H1 (cell line): Measurements from ENCODE around the gene SCNN1G. TPM values are rescaled to one million over a fixed set of nuclear protein-coding genes. Genes with fewer than 3 reads are reported as not detected.
A peak's percentile ranks its signal among the peaks of the same experiment; 100 is the strongest.

Experiments used
- CTCF ChIA-PET: fragments of 300-600 bp; sonication (Branson Sonifier 250); formaldehyde crosslinking; loops from one replicate; lab custom pipeline; 2021; ENCODE audit not compliant: partially characterized antibody; lab: Charles Lee
- POLR2A ChIA-PET: fragments of 300-600 bp; sonication (Branson Sonifier 250); formaldehyde crosslinking; loops from one replicate; lab custom pipeline; 2021; ENCODE audit warnings: inconsistent platforms; ENCODE audit not compliant: partially characterized antibody; lab: Charles Lee
- DNase-seq, 2 experiments: peaks; one replicate each; pipeline versions ENCODE4 v3.0.0 to v3.0.0-alpha.2; 2010 to 2022; ENCODE audit warnings: low spot score in 2 of 2, low read depth in 1 of 2, mixed read lengths in 1 of 2
- FAIRE-seq: peaks from 2 replicates; lab custom pipeline; 2011; peaks lifted over from hg19 to GRCh38; lab: Jason Lieb, UNC
- H2AFZ ChIP-seq: 2 replicates; pipeline ENCODE4 v1.8.1; 2012; ENCODE audit warnings: low read length, inconsistent platforms
- H2AK5ac ChIP-seq: 2 replicates; pipeline ENCODE4 v1.6.1; 2013; ENCODE audit warnings: low read depth, low read length
- H2BK120ac ChIP-seq: replicated peaks from 2 replicates; pipeline ENCODE3; 2013; ENCODE audit warnings: low read depth, low read length, inconsistent platforms
- H2BK12ac ChIP-seq: 2 replicates; pipeline ENCODE4 v1.6.1; 2013; ENCODE audit warnings: low read depth, low read length
- H2BK15ac ChIP-seq: 2 replicates; pipeline ENCODE4 v1.6.1; 2013; ENCODE audit warnings: low read length
- H2BK20ac ChIP-seq: 2 replicates; pipeline ENCODE4 v1.6.1; 2013; ENCODE audit warnings: low read length
- H2BK5ac ChIP-seq: 2 replicates; pipeline ENCODE4 v1.6.1; 2013; ENCODE audit warnings: low read depth, low read length
- H3K14ac ChIP-seq: 2 replicates; pipeline ENCODE4 v1.6.1; 2013; ENCODE audit warnings: inconsistent platforms; ENCODE audit not compliant: insufficient read length
- H3K18ac ChIP-seq: 2 replicates; pipeline ENCODE4 v1.6.1; 2013; ENCODE audit warnings: low read length; ENCODE audit errors: extremely low read depth
- H3K23ac ChIP-seq: 2 replicates; pipeline ENCODE4 v1.6.1; 2013; ENCODE audit warnings: inconsistent platforms; ENCODE audit not compliant: insufficient read length
- H3K23me2 ChIP-seq: 2 replicates; pipeline ENCODE4 v1.6.1; 2013; ENCODE audit warnings: low read depth, low read length
- H3K27ac ChIP-seq: 2 replicates; pipeline ENCODE4 v1.6.1; 2011; ENCODE audit warnings: low read depth, low read length, inconsistent platforms
- H3K27me3 ChIP-seq, 4 experiments: replicated peaks in 1 of 4; 1 replicate in 1 of 4; 2 replicates in 3 of 4; pipeline versions ENCODE4 v1.6.1 to v1.8.1; 2011 to 2013; ENCODE audit warnings: low read length in 3 of 4, mild to moderate bottlenecking in 3 of 4, inconsistent platforms in 2 of 4, mixed read lengths in 2 of 4, moderate library complexity in 1 of 4; ENCODE audit not compliant: control insufficient read depth in 3 of 4, insufficient read depth in 3 of 4; ENCODE audit errors: extremely low read depth in 1 of 4
- H3K36me3 ChIP-seq, 4 experiments: 2 replicates each; pipeline versions ENCODE4 v1.6.1 to v1.8.1; 2011 to 2013; ENCODE audit warnings: mild to moderate bottlenecking in 4 of 4, low read length in 3 of 4, moderate library complexity in 2 of 4, control low read depth in 1 of 4, inconsistent platforms in 1 of 4; ENCODE audit not compliant: insufficient read depth in 4 of 4, control insufficient read depth in 2 of 4
- H3K4ac ChIP-seq: replicated peaks from 2 replicates; pipeline ENCODE3; 2013; ENCODE audit warnings: low read length, low read depth, mixed read lengths, inconsistent platforms; ENCODE audit not compliant: insufficient read length
- H3K4me1 ChIP-seq, 4 experiments: replicated peaks in 1 of 4; 1 replicate in 1 of 4; 2 replicates in 3 of 4; pipeline versions ENCODE4 v1.6.1 to v1.8.1; 2011 to 2013; ENCODE audit warnings: low read length in 3 of 4, inconsistent platforms in 2 of 4, mixed read lengths in 1 of 4; ENCODE audit not compliant: insufficient read depth in 4 of 4, control insufficient read depth in 3 of 4
- H3K4me2 ChIP-seq, 2 experiments: 2 replicates each; pipeline versions ENCODE4 v1.6.1 to v1.8.1; 2011 to 2013; ENCODE audit warnings: low read depth in 2 of 2, low read length in 2 of 2, control low read depth in 1 of 2, inconsistent platforms in 1 of 2, mild to moderate bottlenecking in 1 of 2; ENCODE audit not compliant: insufficient read depth in 1 of 2
- H3K4me3 ChIP-seq, 4 experiments: fragments of 200-600, 300-600 bp in 1 of 4; sonication (generic), shearing (Covaris generic), sonication (Bioruptor Twin) in 1 of 4; 2 replicates each; pipeline versions ENCODE4 v1.5.1 to v1.8.1; 2011 to 2016; ENCODE audit warnings: low read length in 4 of 4, low read depth in 3 of 4, control low read depth in 2 of 4, inconsistent platforms in 2 of 4, mild to moderate bottlenecking in 2 of 4, mixed read lengths in 1 of 4, moderate library complexity in 1 of 4; ENCODE audit not compliant: insufficient read depth in 2 of 4; ENCODE audit errors: extremely low read depth in 1 of 4
- H3K56ac ChIP-seq: replicated peaks from 2 replicates; pipeline ENCODE3; 2013; ENCODE audit warnings: low read depth, mild to moderate bottlenecking, mixed read lengths, low read length, inconsistent platforms; ENCODE audit not compliant: insufficient read length
- H3K79me1 ChIP-seq: 2 replicates; pipeline ENCODE4 v1.6.1; 2013; ENCODE audit warnings: low read depth, low read length, control low read depth
- H3K79me2 ChIP-seq, 2 experiments: 2 replicates each; pipeline versions ENCODE4 v1.6.1 to v1.8.1; 2012 to 2013; ENCODE audit warnings: low read length in 2 of 2, mild to moderate bottlenecking in 2 of 2, inconsistent platforms in 1 of 2; ENCODE audit not compliant: insufficient read depth in 2 of 2, control insufficient read depth in 1 of 2
- H3K9ac ChIP-seq, 4 experiments: replicated peaks in 1 of 4; 1 replicate in 1 of 4; 2 replicates in 3 of 4; pipeline versions ENCODE4 v1.6.1 to v1.8.1; 2011 to 2013; ENCODE audit warnings: low read depth in 3 of 4, low read length in 3 of 4, control low read depth in 2 of 4, mild to moderate bottlenecking in 2 of 4, moderate library complexity in 2 of 4, inconsistent platforms in 1 of 4; ENCODE audit errors: extremely low read depth in 1 of 4
- H3K9me3 ChIP-seq, 2 experiments: 2 replicates each; pipeline versions ENCODE4 v1.6.1 to v1.8.1; 2012 to 2013; ENCODE audit warnings: mild to moderate bottlenecking in 2 of 2, moderate library complexity in 2 of 2, control low read depth in 1 of 2, inconsistent platforms in 1 of 2, low read depth in 1 of 2, low read length in 1 of 2, mixed read lengths in 1 of 2; ENCODE audit not compliant: insufficient read depth in 2 of 2
- H4K20me1 ChIP-seq, 2 experiments: replicated peaks in 1 of 2; 2 replicates each; pipeline versions ENCODE3 to v1.8.1; 2011 to 2013; ENCODE audit warnings: inconsistent platforms in 2 of 2, low read length in 2 of 2, mild to moderate bottlenecking in 1 of 2; ENCODE audit not compliant: insufficient read depth in 2 of 2, control insufficient read depth in 1 of 2
- H4K5ac ChIP-seq: 2 replicates; pipeline ENCODE4 v1.6.1; 2013; ENCODE audit warnings: low read length, low read depth, mixed read lengths, inconsistent platforms; ENCODE audit not compliant: insufficient read length
- H4K8ac ChIP-seq: 2 replicates; pipeline ENCODE4 v1.8.0; 2013; ENCODE audit warnings: mild to moderate bottlenecking, moderate library complexity, low read length, inconsistent platforms; ENCODE audit not compliant: insufficient read depth; ENCODE audit errors: extremely low read depth
- H4K91ac ChIP-seq: replicated peaks from 2 replicates; pipeline ENCODE3; 2013; ENCODE audit warnings: low read length, mixed read lengths, inconsistent platforms; ENCODE audit not compliant: insufficient read length
- ASH2L ChIP-seq: fragments of 200-600, 300-600 bp; sonication (generic); IDR thresholded peaks from one replicate; pipeline ENCODE4 v1.7.1; 2017; ENCODE audit warnings: low read length
- ATF2 ChIP-seq: IDR thresholded peaks from 2 replicates; pipeline ENCODE4 v1.6.1; 2012; ENCODE audit warnings: low read length, inconsistent platforms
- BCL11A ChIP-seq, 2 experiments: IDR thresholded peaks; one replicate each; pipeline ENCODE4 v1.6.1; 2011; ENCODE audit warnings: low read depth in 2 of 2, low read length in 2 of 2, mild to moderate bottlenecking in 2 of 2
- CBX5 ChIP-seq: fragments of 300-800, 300-1000 bp; sonication (generic); IDR thresholded peaks from 2 replicates; pipeline ENCODE4 v1.7.1; 2016; ENCODE audit warnings: antibody characterized with exemption, low read length, low read depth
- CTBP2 ChIP-seq: IDR thresholded peaks from 2 replicates; pipeline ENCODE4 v1.7.0; 2011; ENCODE audit warnings: borderline replicate concordance, mild to moderate bottlenecking, moderate library complexity, mixed read lengths, low read length; ENCODE audit not compliant: insufficient read depth, insufficient read length
- EGR1 ChIP-seq: IDR thresholded peaks from 2 replicates; pipeline ENCODE4 v1.6.1; 2011; ENCODE audit warnings: low read depth, low read length, borderline replicate concordance
- EP300 ChIP-seq, 2 experiments: IDR thresholded peaks; 1 replicate in 1 of 2; 2 replicates in 1 of 2; pipeline ENCODE4 v1.6.1; 2011 to 2012; ENCODE audit warnings: low read depth in 2 of 2, low read length in 2 of 2, mild to moderate bottlenecking in 2 of 2, borderline replicate concordance in 1 of 2, inconsistent platforms in 1 of 2, moderate library complexity in 1 of 2
- FOSL1 ChIP-seq: IDR thresholded peaks from 2 replicates; pipeline ENCODE4 v1.6.1; 2011; ENCODE audit warnings: mild to moderate bottlenecking, low read depth, low read length, moderate library complexity; ENCODE audit not compliant: insufficient read depth
- GABPA ChIP-seq: IDR thresholded peaks from 2 replicates; pipeline ENCODE4 v1.6.1; 2011; ENCODE audit warnings: mild to moderate bottlenecking, low read length, moderate library complexity, borderline replicate concordance; ENCODE audit not compliant: insufficient read depth
- RNF2 ChIP-seq: fragments of 200-900, 300-1000 bp; sonication (generic); IDR thresholded peaks from 2 replicates; pipeline ENCODE4 v1.7.1; 2016; ENCODE audit warnings: borderline replicate concordance, low read depth, mild to moderate bottlenecking, antibody characterized with exemption, low read length; ENCODE audit not compliant: poor library complexity, severe bottlenecking; ENCODE audit errors: missing control alignments
- SP2 ChIP-seq: IDR thresholded peaks from 2 replicates; pipeline ENCODE4 v1.6.1; 2012; ENCODE audit warnings: mild to moderate bottlenecking, low read length, inconsistent platforms
- TBP ChIP-seq: IDR thresholded peaks from 2 replicates; pipeline ENCODE4 v1.6.1; 2011; ENCODE audit warnings: low read depth, low read length, improper control_type of control experiment
- WGBS, 2 experiments: shearing (Covaris generic) in 1 of 2; methylation state at CpG; one replicate each; pipeline versions ENCODE4 v1.1.6 to v1.1.7; 2013 to 2015; ENCODE audit warnings: low lambda C conversion rate in 2 of 2, mixed read lengths in 2 of 2, inconsistent platforms in 1 of 2, low coverage in 1 of 2, missing lambda C conversion rate in 1 of 2; ENCODE audit not compliant: insufficient replicate concordance in 2 of 2, insufficient coverage in 1 of 2, insufficient read length in 1 of 2; ENCODE audit errors: extremely low coverage in 1 of 2, missing lambda C conversion rate in 1 of 2; 5-methylcytosine and 5-hydroxymethylcytosine counted together
- polyA plus RNA-seq, 7 experiments: library from polyadenylated mRNA; depleted of rRNA in 3 of 7; stranded (reverse) in 5 of 7; unstranded in 2 of 7; fragments of >200 nt in 5 of 7; fragments of 200-250 nt in 2 of 7; gene quantifications; 1 replicate in 5 of 7; 2 replicates in 1 of 7; 4 replicates in 1 of 7; pipeline versions ENCODE4 v1.2.1 to v1.2.3, GENCODE V29; 2011 to 2013; ENCODE audit warnings: missing spikeins in 2 of 7, mixed read lengths in 2 of 7
- total RNA-seq: library from RNA; stranded (reverse); fragmentation: NEBNext Ultra II Directional; extraction: Animal tissue kit (Norgen Biotek cat#: 25700); gene quantifications from 2 replicates; pipeline ENCODE4 v1.2.1, GENCODE V29; 2021

The SCNN1G gene
- total and polyA plus RNA-seq, 2 of the 8 experiments (the other 6 are each of a cell fraction or from before 2014, with no cell fraction given), result 0.73 to 1.1 TPM

GRCh38 chr16:23255000-23255399 is 72.5 kb downstream of the SCNN1G start:
- Histone ChIP-seq H3K4ac (no peak overlapping the region), H2BK5ac (no peak overlapping the region), H3K9ac (no peak overlapping the region; a peak in 1 of 7 replicates), H3K79me1 (no peaks in the 10 kb centered on the region), H2BK12ac (no peak overlapping the region), H3K4me2 (no peak overlapping the region), H2AFZ (peak overlapping the region; percentile 51; the same call in 1 of the 2 replicates), H2AK5ac (no peak overlapping the region), H3K36me3 (no peaks in the 10 kb centered on the region), H3K23me2 (no peaks in the 10 kb centered on the region), H3K27me3 (no peaks in the 10 kb centered on the region), H2BK120ac (no peak overlapping the region), H3K9me3 (no peaks in the 10 kb centered on the region; a peak in 1 of 4 replicates), H3K4me1 (no peaks in the 10 kb centered on the region), H3K79me2 (no peaks in the 10 kb centered on the region), H4K91ac (no peak overlapping the region), H4K5ac (no peak overlapping the region), H3K56ac (no peak overlapping the region), H2BK20ac (no peak overlapping the region), H3K14ac (no peak overlapping the region), H3K23ac (no peak overlapping the region), H4K20me1 (no peaks in the 10 kb centered on the region), H3K4me3 (no peak overlapping the region), H3K27ac (no peak overlapping the region), H2BK15ac (no peak overlapping the region), H3K18ac (no peak overlapping the region), H4K8ac (no peak overlapping the region)
- ChIA-PET CTCF (no interaction called here), POLR2A (no interaction called here)
- no peak for FAIRE-seq
- 83% methylated on average over 4 of the region's 4 CpGs; no CpG with 5 or more reads in 1 of the 2 experiments for WGBS, 2 experiments
- no peak for DNase-seq
- TF ChIP-seq BCL11A (IDR thresholded peaks at IDR 0.05; ENCODE audit: low read depth in 2 of 2, low read length in 2 of 2) (no peak), CTBP2 (no peak), ASH2L (no peak), ATF2 (no peak), EGR1 (no peak), TBP (no peak), SP2 (no peak), RNF2 (no peak), EP300 (IDR thresholded peaks at IDR 0.05; ENCODE audit: borderline replicate concordance in 1 of 2, low read depth in 2 of 2, low read length in 2 of 2) (no peak), GABPA (no peak), CBX5 (no peak), FOSL1 (no peak)
